Measurements from ENCODE around the gene CNIH2.

DNA sequence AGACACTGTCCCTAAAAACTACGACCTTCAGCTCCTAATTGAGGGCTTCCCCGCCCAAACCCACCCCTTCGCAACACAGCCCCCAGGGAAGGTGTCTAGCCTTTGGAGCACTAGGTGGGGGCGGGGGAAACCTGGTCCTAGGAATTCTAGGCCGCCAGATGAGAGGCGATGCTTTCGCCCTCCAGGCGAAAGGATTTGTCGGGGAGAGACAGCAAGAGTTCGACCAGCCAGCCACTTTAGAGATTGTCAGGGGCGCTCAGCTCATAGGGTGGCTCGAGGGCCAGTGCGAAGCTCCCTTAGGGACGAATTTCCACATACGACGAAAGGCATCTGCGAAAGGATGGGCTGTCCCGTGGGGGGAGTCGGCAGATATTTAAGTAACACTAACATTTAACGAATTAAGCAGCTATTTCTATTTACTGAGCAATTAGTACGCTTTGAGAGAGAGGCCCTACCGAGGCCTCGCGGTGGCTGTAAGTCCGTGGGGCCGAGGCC is 33.5 kb downstream of the CNIH2 start:
- TF ChIP-seq ZNF77 (CRISPR knock-in tag; IDR thresholded peaks at IDR 0.05) (no peak), SP2 (IDR thresholded peaks at IDR 0.05; ENCODE audit: extremely low read depth, low read depth, low read length, poor library complexity, severe bottlenecking) (no peak), ZNF165 (CRISPR knock-in tag; IDR thresholded peaks at IDR 0.05; ENCODE audit: borderline replicate concordance) (no peak), BACH1 (tag; IDR thresholded peaks at IDR 0.05) (no peak), BRD9 (IDR thresholded peaks at IDR 0.05; ENCODE audit: low read depth, partially characterized antibody) (no peak)
- TF ChIP-seq, protein P1, sequence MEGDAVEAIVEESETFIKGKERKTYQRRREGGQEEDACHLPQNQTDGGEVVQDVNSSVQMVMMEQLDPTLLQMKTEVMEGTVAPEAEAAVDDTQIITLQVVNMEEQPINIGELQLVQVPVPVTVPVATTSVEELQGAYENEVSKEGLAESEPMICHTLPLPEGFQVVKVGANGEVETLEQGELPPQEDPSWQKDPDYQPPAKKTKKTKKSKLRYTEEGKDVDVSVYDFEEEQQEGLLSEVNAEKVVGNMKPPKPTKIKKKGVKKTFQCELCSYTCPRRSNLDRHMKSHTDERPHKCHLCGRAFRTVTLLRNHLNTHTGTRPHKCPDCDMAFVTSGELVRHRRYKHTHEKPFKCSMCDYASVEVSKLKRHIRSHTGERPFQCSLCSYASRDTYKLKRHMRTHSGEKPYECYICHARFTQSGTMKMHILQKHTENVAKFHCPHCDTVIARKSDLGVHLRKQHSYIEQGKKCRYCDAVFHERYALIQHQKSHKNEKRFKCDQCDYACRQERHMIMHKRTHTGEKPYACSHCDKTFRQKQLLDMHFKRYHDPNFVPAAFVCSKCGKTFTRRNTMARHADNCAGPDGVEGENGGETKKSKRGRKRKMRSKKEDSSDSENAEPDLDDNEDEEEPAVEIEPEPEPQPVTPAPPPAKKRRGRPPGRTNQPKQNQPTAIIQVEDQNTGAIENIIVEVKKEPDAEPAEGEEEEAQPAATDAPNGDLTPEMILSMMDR (IDR thresholded peaks at IDR 0.05 in 2 of 3, conservative IDR thresholded peaks at IDR 0.05 in 1 of 3; ENCODE audit: insufficient read depth in 2 of 3, low read depth in 1 of 3, low read length in 3 of 3) = peak in 1 of 3 experiments; percentile 95; a peak in 1 of 6 replicates

Measured in K562 (cell line).